ENCODE data around the gene STARD13. TPM values are rescaled to one million over a fixed set of nuclear protein-coding genes. Genes with fewer than 3 reads are reported as not detected.

Gene STARD13
- 10 to 100 TPM in 4 of 8 experiments, 1 to 10 TPM in 4; 1.4 to 38.6 (median 7.7) TPM for total RNA-seq

- Histone ChIP-seq H3K4me3 (peak within 1 kb of the TSS; percentile 36 to 54 (median 41)), H3K4me1 (replicated peaks in 1 of 2) (no peaks in the 10 kb centered on the region), H3K27ac (peak within 1 kb of the TSS in 1 of 2 donors; percentile 55)
- 0 to 34% (median 7%) methylated on average over 1 to 14 of the region's 20 CpGs for WGBS, 10 experiments
- peak; percentile 91 to 99 (median 97) for ATAC-seq (replicated peaks in 6 of 8)
- in situ Hi-C loops (cut with MboI; ENCODE audit: low pct_unique_long_range_greater_than_20kb in 2 of 9, low sequenced_read_pairs in 9 of 9, unreplicated experiment in 9 of 9): no loop called here
Measured at GRCh38 chr13:33285420-33286124, at the start of gene STARD13. Gene STARD13, minus strand, starts transcription at chr13:33285755. Its CDS starts 117 bp downstream, at chr13:33285638.

GRCh38 chr13:33334831-33335230 is 49.3 kb upstream of the STARD13 start:
- WGBS, 10 experiments: 60 to 92% (median 87%) methylated on average over 1 to 5 of the region's 7 CpGs; no CpG with 5 or more reads in 3 of the 10 experiments
- no peak for ATAC-seq (replicated peaks in 6 of 8)
- in situ Hi-C loops (cut with MboI; ENCODE audit: low pct_unique_long_range_greater_than_20kb in 2 of 9, low sequenced_read_pairs in 9 of 9, unreplicated experiment in 9 of 9): no loop called here
- Histone ChIP-seq H3K4me1 (replicated peaks in 1 of 2) (no peaks in the 10 kb centered on the region), H3K4me3 (no peak overlapping the region), H3K27ac (no peak overlapping the region)

- H3K4me3 ChIP-seq: no peak overlapping the region
- ATAC-seq (replicated peaks in 6 of 8): no peak
- no peak overlapping the region for H3K27ac ChIP-seq
- in situ Hi-C loops (cut with MboI; ENCODE audit: low pct_unique_long_range_greater_than_20kb in 2 of 9, low sequenced_read_pairs in 9 of 9, unreplicated experiment in 9 of 9): no loop called here
- H3K4me1 ChIP-seq (replicated peaks in 1 of 2): peaks cover 0 to 6% of the 10 kb centered on the region in 2 donors
- 18 to 100% (median 83%) methylated on average over 1 to 2 of the region's 3 CpGs; no CpG with 5 or more reads in 3 of the 10 experiments for WGBS, 10 experiments
Measured at GRCh38 chr13:33331962-33332361, 46.4 kb upstream of the STARD13 start.

GRCh38 chr13:33330483-33330882 is 44.9 kb upstream of the STARD13 start:
- Histone ChIP-seq H3K27ac (no peak overlapping the region), H3K4me1 (replicated peaks in 1 of 2) (peaks cover 0 to 6% of the 10 kb centered on the region in 2 donors), H3K4me3 (no peak overlapping the region)
- no peak for ATAC-seq (replicated peaks in 6 of 8)
- in situ Hi-C loops (cut with MboI; ENCODE audit: low pct_unique_long_range_greater_than_20kb in 2 of 9, low sequenced_read_pairs in 9 of 9, unreplicated experiment in 9 of 9): no loop called here
- WGBS, 10 experiments: 83 to 100% (median 92%) methylated on average over 1 to 6 of the region's 6 CpGs; no CpG with 5 or more reads in 1 of the 10 experiments

GRCh38 chr13:33328701-33329100 is 43.1 kb upstream of the STARD13 start:
- H3K4me3 ChIP-seq: no peak overlapping the region
- in situ Hi-C loops (cut with MboI; ENCODE audit: low pct_unique_long_range_greater_than_20kb in 2 of 9, low sequenced_read_pairs in 9 of 9, unreplicated experiment in 9 of 9): no loop called here
- peaks cover 0 to 8% of the 10 kb centered on the region in 2 donors for H3K4me1 ChIP-seq (replicated peaks in 1 of 2)
- no peak overlapping the region for H3K27ac ChIP-seq
- peak in 7 of 8 experiments; percentile 28 to 96 (median 53) for ATAC-seq (replicated peaks in 6 of 8)
- WGBS, 10 experiments: 0 to 100% (median 80%) methylated on average over 1 of the region's 1 CpG; no CpG with 5 or more reads in 1 of the 10 experiments

GRCh38 chr13:33326723-33327122 is 41.2 kb upstream of the STARD13 start:
- Histone ChIP-seq H3K27ac (no peak overlapping the region), H3K4me3 (no peak overlapping the region), H3K4me1 (replicated peaks in 1 of 2) (peaks cover 0 to 13% of the 10 kb centered on the region in 2 donors)
- in situ Hi-C loops (cut with MboI; ENCODE audit: low pct_unique_long_range_greater_than_20kb in 2 of 9, low sequenced_read_pairs in 9 of 9, unreplicated experiment in 9 of 9): no loop called here
- ATAC-seq (replicated peaks in 6 of 8): no peak
- 73 to 100% (median 100%) methylated on average over 1 to 2 of the region's 2 CpGs; no CpG with 5 or more reads in 3 of the 10 experiments for WGBS, 10 experiments

GRCh38 chr13:33326246-33326645 is 40.7 kb upstream of the STARD13 start:
- Histone ChIP-seq H3K4me3 (no peak overlapping the region), H3K4me1 (replicated peaks in 1 of 2) (peaks cover 0 to 13% of the 10 kb centered on the region in 2 donors), H3K27ac (no peak overlapping the region)
- no peak for ATAC-seq (replicated peaks in 6 of 8)
- WGBS, 10 experiments: 86 to 100% (median 97%) methylated on average over 1 to 3 of the region's 3 CpGs
- in situ Hi-C loops (cut with MboI; ENCODE audit: low pct_unique_long_range_greater_than_20kb in 2 of 9, low sequenced_read_pairs in 9 of 9, unreplicated experiment in 9 of 9): no loop called here

GRCh38 chr13:33323801-33324510 is 38.4 kb upstream of the STARD13 start:
- in situ Hi-C loops (cut with MboI; ENCODE audit: low pct_unique_long_range_greater_than_20kb in 2 of 9, low sequenced_read_pairs in 9 of 9, unreplicated experiment in 9 of 9): no loop called here
- ATAC-seq (replicated peaks in 6 of 8): peak in 3 of 8 experiments; percentile 39 to 63 (median 51)
- Histone ChIP-seq H3K4me3 (no peak overlapping the region), H3K4me1 (replicated peaks in 1 of 2) (peaks cover 0 to 11% of the 10 kb centered on the region in 2 donors), H3K27ac (no peak overlapping the region)
- 40 to 100% (median 73%) methylated on average over 1 to 7 of the region's 7 CpGs for WGBS, 10 experiments

GRCh38 chr13:33322965-33323668 is 37.6 kb upstream of the STARD13 start:
- in situ Hi-C loops (cut with MboI; ENCODE audit: low pct_unique_long_range_greater_than_20kb in 2 of 9, low sequenced_read_pairs in 9 of 9, unreplicated experiment in 9 of 9): no loop called here
- Histone ChIP-seq H3K4me1 (replicated peaks in 1 of 2) (peaks cover 0 to 7% of the 10 kb centered on the region in 2 donors), H3K27ac (no peak overlapping the region), H3K4me3 (no peak overlapping the region)
- peak in 1 of 8 experiments; percentile 5 for ATAC-seq (replicated peaks in 6 of 8)
- 63 to 100% (median 79%) methylated on average over 1 to 7 of the region's 7 CpGs for WGBS, 10 experiments

- peaks cover 0 to 7% of the 10 kb centered on the region in 2 donors for H3K4me1 ChIP-seq (replicated peaks in 1 of 2)
- in situ Hi-C loops (cut with MboI; ENCODE audit: low pct_unique_long_range_greater_than_20kb in 2 of 9, low sequenced_read_pairs in 9 of 9, unreplicated experiment in 9 of 9): no loop called here
- 13 to 100% (median 81%) methylated on average over 2 to 5 of the region's 5 CpGs; no CpG with 5 or more reads in 1 of the 10 experiments for WGBS, 10 experiments
- no peak overlapping the region for H3K27ac ChIP-seq
- H3K4me3 ChIP-seq: no peak overlapping the region
- peak in 2 of 8 experiments; percentile 32 for ATAC-seq (replicated peaks in 6 of 8)
Measured at GRCh38 chr13:33322543-33322809, 36.9 kb upstream of the STARD13 start.

GRCh38 chr13:33321686-33322542 is 36.4 kb upstream of the STARD13 start:
- 3 to 88% (median 68%) methylated on average over 6 to 10 of the region's 11 CpGs for WGBS, 10 experiments
- in situ Hi-C loops (cut with MboI; ENCODE audit: low pct_unique_long_range_greater_than_20kb in 2 of 9, low sequenced_read_pairs in 9 of 9, unreplicated experiment in 9 of 9): no loop called here
- Histone ChIP-seq H3K4me1 (replicated peaks in 1 of 2) (peaks cover 0 to 7% of the 10 kb centered on the region in 2 donors), H3K4me3 (no peak overlapping the region), H3K27ac (no peak overlapping the region)
- peak in 2 of 8 experiments; percentile 39 to 58 for ATAC-seq (replicated peaks in 6 of 8)

- 88 to 100% (median 100%) methylated on average over 1 of the region's 1 CpG; no CpG with 5 or more reads in 4 of the 10 experiments for WGBS, 10 experiments
- no peak overlapping the region for H3K4me3 ChIP-seq
- in situ Hi-C loops (cut with MboI; ENCODE audit: low pct_unique_long_range_greater_than_20kb in 2 of 9, low sequenced_read_pairs in 9 of 9, unreplicated experiment in 9 of 9): no loop called here
- no peak for ATAC-seq (replicated peaks in 6 of 8)
- H3K4me1 ChIP-seq (replicated peaks in 1 of 2): peaks cover 0 to 7% of the 10 kb centered on the region in 2 donors
- no peak overlapping the region for H3K27ac ChIP-seq
Measured at GRCh38 chr13:33319859-33320258, 34.3 kb upstream of the STARD13 start.
